Effector memory CD4-positive, alpha-beta T cell (primary cell): ENCODE measurements around the gene CYP20A1.
A peak's percentile ranks its signal among the peaks of the same experiment; 100 is the strongest.
"Not testable (repeated sequence)": the region's sequence is repeated elsewhere in the genome, so short reads cannot be mapped to it uniquely, and the experiment has no call there.

Source experiments
- DNase-seq, 3 donors: peaks; one replicate each; pipeline ENCODE4 v3.0.0-alpha.2; 2020
- H3K27ac ChIP-seq: 2 replicates; pipeline ENCODE4 v1.7.0; 2013; ENCODE audit warnings: mild to moderate bottlenecking, low read length, moderate library complexity; ENCODE audit not compliant: insufficient read depth, poor library complexity, severe bottlenecking
- H3K27me3 ChIP-seq: replicated peaks from 2 replicates; pipeline ENCODE4 v1.7.0; 2013; ENCODE audit warnings: mild to moderate bottlenecking, low read length; ENCODE audit not compliant: insufficient read depth, control insufficient read depth, poor library complexity, severe bottlenecking
- H3K36me3 ChIP-seq: 2 replicates; pipeline ENCODE4 v1.7.0; 2013; ENCODE audit warnings: mild to moderate bottlenecking, low read length, moderate library complexity; ENCODE audit not compliant: control insufficient read depth, insufficient read depth
- H3K4me1 ChIP-seq: 2 replicates; pipeline ENCODE4 v1.7.0; 2013; ENCODE audit warnings: low read length, mild to moderate bottlenecking; ENCODE audit not compliant: control insufficient read depth, insufficient read depth, poor library complexity, severe bottlenecking
- H3K4me3 ChIP-seq: 2 replicates; pipeline ENCODE4 v1.7.0; 2013; ENCODE audit warnings: low read length, low read depth, mild to moderate bottlenecking; ENCODE audit not compliant: insufficient read depth, poor library complexity, severe bottlenecking
- H3K9me3 ChIP-seq: 2 replicates; pipeline ENCODE4 v1.7.0; 2013; ENCODE audit warnings: mild to moderate bottlenecking, low read length, moderate library complexity; ENCODE audit not compliant: control insufficient read depth

CYP20A1 gene

GRCh38 chr2:203279288-203279687 is 40.5 kb downstream of the CYP20A1 start:
- no peak for DNase-seq
- Histone ChIP-seq H3K4me1 (no peaks in the 10 kb centered on the region), H3K36me3 (peaks cover 48% of the 10 kb centered on the region), H3K27me3 (no peaks in the 10 kb centered on the region), H3K9me3 (no peaks in the 10 kb centered on the region), H3K27ac (no peak overlapping the region), H3K4me3 (no peak overlapping the region)

GRCh38 chr2:203280428-203281064 is 41.7 kb downstream of the CYP20A1 start:
- H3K36me3 ChIP-seq, result peaks cover 57% of the 10 kb centered on the region
- H3K27me3 ChIP-seq, result no peaks in the 10 kb centered on the region
- no peak overlapping the region for H3K27ac ChIP-seq
- no peaks in the 10 kb centered on the region for H3K9me3 ChIP-seq
- DNase-seq, result no peak
- no peak overlapping the region for H3K4me3 ChIP-seq
- H3K4me1 ChIP-seq, result no peaks in the 10 kb centered on the region

GRCh38 chr2:203282101-203282500 is 43.3 kb downstream of the CYP20A1 start:
- no peaks in the 10 kb centered on the region for H3K4me1 ChIP-seq
- H3K36me3 ChIP-seq, result peaks cover 63% of the 10 kb centered on the region
- no peaks in the 10 kb centered on the region for H3K27me3 ChIP-seq
- H3K9me3 ChIP-seq, result no peaks in the 10 kb centered on the region
- no peak overlapping the region for H3K4me3 ChIP-seq
- no peak overlapping the region for H3K27ac ChIP-seq
- no peak for DNase-seq

GRCh38 chr2:203286532-203286931 is 47.7 kb downstream of the CYP20A1 start:
- H3K9me3 ChIP-seq, result no peaks in the 10 kb centered on the region
- H3K36me3 ChIP-seq, result peaks cover 50% of the 10 kb centered on the region
- H3K27ac ChIP-seq, result no peak overlapping the region
- no peaks in the 10 kb centered on the region for H3K4me1 ChIP-seq
- H3K4me3 ChIP-seq, result no peak overlapping the region
- H3K27me3 ChIP-seq, result no peaks in the 10 kb centered on the region
- DNase-seq, result no peak

- H3K9me3 ChIP-seq, result no peaks in the 10 kb centered on the region
- H3K27ac ChIP-seq, result no peak overlapping the region
- H3K4me3 ChIP-seq, result no peak overlapping the region
- no peaks in the 10 kb centered on the region for H3K27me3 ChIP-seq
- H3K4me1 ChIP-seq, result no peaks in the 10 kb centered on the region
- H3K36me3 ChIP-seq, result peaks cover 13% of the 10 kb centered on the region
- no peak for DNase-seq
Observed at GRCh38 chr2:203301667-203302066, 62.8 kb downstream of the CYP20A1 start.

DNA sequence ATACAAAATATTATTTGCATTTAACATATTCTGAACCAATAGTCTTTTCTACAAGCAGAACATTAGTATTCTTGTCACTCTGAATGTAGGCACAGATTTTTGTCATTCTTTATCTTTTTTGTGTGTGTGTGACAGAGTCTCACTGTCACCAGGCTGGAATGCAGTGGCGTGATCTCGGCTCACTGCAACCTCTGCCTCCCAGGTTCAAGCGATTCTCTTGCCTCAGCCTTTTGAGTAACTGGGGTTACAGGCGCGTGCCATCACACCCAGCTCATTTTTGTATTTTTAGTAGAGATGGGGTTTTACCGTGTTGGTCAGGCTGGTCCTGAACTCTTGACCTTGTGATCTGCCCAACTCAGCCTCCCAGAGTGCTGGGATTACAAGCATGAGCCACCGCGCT is 63.8 kb downstream of the CYP20A1 start:
- not testable (repeated sequence) for H3K9me3 ChIP-seq, DNase-seq, H3K4me3 ChIP-seq, H3K36me3 ChIP-seq, H3K27ac ChIP-seq, H3K4me1 ChIP-seq, H3K27me3 ChIP-seq

DNA sequence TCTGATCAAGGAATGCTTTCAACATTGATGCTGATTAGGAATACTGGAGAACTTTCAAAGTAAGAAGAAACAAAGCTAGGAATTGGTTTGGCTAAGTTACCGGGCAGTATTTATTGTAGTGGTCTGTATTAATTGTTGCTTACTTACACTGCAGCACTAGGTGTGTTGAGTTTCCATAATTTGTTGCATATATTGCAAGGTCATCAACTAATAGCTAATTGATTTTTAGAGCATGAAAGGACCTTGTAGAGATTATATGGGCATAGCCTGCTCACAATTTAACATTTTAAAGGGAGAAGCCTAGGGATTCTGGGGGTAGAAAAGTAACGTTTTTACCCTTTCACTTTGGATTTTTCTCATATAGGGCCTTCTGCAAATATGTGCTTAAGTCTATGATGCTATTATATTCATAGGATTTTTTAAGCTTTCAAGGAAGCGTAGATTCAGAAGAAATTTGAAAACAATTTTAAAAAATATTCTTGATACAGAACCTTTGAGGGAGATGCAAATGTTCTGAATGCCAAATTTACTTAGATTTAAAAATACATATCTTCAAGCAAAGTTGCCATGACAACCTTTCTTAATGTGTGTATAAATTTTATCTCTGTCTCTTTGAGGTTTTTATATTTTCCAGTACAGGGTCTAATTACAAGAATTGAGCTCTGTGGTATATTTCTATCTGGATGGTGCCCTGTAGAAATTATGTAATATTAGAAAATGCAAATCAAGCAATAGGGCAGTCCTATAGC is 72.0 kb downstream of the CYP20A1 start:
- H3K9me3 ChIP-seq, result no peaks in the 10 kb centered on the region
- H3K36me3 ChIP-seq, result no peaks in the 10 kb centered on the region
- H3K4me1 ChIP-seq, result no peaks in the 10 kb centered on the region
- H3K4me3 ChIP-seq, result no peak overlapping the region
- DNase-seq, result no peak
- no peaks in the 10 kb centered on the region for H3K27me3 ChIP-seq
- no peak overlapping the region for H3K27ac ChIP-seq

- no peaks in the 10 kb centered on the region for H3K36me3 ChIP-seq
- H3K4me1 ChIP-seq, result no peaks in the 10 kb centered on the region
- DNase-seq, result no peak
Observed at GRCh38 chr2:203326356-203326755, 87.5 kb downstream of the CYP20A1 start.

DNA sequence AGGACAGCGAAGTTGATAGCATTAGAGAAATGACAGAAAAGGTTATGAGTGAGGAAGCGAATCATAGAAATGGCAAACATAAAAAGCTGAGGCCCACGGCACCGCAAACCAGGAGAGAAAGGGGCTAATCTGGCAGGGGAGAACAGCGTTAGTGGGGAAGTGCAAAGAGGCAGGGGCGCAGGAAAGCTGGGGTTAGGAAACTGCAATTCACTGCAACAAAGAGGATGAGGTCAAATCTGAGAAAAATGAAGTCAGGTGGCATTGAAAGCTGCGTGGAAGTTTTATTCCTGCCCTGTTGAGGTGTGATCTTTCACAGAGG is 88.7 kb downstream of the CYP20A1 start:
- Histone ChIP-seq H3K9me3 (no peaks in the 10 kb centered on the region), H3K36me3 (no peaks in the 10 kb centered on the region), H3K4me3 (peak overlapping the region; percentile 63), H3K27ac (peak overlapping the region; percentile 41), H3K4me1 (no peaks in the 10 kb centered on the region), H3K27me3 (no peaks in the 10 kb centered on the region)
- no peak for DNase-seq

More at GRCh38 chr2:203326356-203326755, 87.5 kb downstream of the CYP20A1 start:
- no peak overlapping the region for H3K4me3 ChIP-seq
- no peaks in the 10 kb centered on the region for H3K27me3 ChIP-seq
- no peaks in the 10 kb centered on the region for H3K9me3 ChIP-seq
- no peak overlapping the region for H3K27ac ChIP-seq

GRCh38 chr2:203327901-203328759 is 89.3 kb downstream of the CYP20A1 start, which contains the start of gene ABI2:
ABI2 (plus strand) TSS chr2:203328394; CDS start chr2:203328515, 121 bp downstream.
- Histone ChIP-seq H3K36me3 (no peaks in the 10 kb centered on the region), H3K4me3 (peak within 1 kb of the TSS; percentile 63), H3K27ac (peak within 1 kb of the TSS; percentile 41), H3K27me3 (no peaks in the 10 kb centered on the region), H3K9me3 (no peaks in the 10 kb centered on the region), H3K4me1 (no peaks in the 10 kb centered on the region)
- peak; percentile 30 to 60 (median 33) for DNase-seq
